CD1c-positive myeloid dendritic cell (primary cell): ENCODE data around the gene TBC1D28.
"Not testable (repeated sequence)": the region's sequence is repeated elsewhere in the genome, so short reads cannot be mapped to it uniquely, and the experiment has no call there.

Experiments used
- DNase-seq: peaks from one replicate; pipeline ENCODE4 v3.0.0-alpha.2; 2016; ENCODE audit errors: extremely low spot score

The TBC1D28 gene

DNA sequence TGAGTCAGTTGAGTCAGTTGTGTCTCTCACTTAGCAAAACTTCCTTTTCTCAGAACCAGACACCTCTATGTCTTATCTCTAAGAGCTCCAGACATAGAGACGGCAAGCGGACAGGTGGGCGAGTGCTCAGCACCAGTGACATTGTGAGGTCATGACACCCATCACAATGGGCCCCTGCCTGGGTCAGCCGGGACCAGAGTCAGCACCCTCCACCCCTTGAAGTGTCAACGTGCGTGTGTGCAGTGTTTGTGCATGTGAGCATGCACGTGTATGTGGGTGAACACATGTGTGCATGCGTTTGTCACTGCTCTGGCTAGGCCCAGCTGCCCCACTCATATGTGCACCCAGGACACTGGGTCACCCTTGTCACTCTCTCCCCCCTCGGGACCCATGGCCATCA, at the start of gene TBC1D28:
TBC1D28 (minus strand) TSS at position 101 of the 400 bp plus-strand sequence. CDS start 3,039 bp downstream, outside the sequence.
- not testable (repeated sequence) for DNase-seq

DNA sequence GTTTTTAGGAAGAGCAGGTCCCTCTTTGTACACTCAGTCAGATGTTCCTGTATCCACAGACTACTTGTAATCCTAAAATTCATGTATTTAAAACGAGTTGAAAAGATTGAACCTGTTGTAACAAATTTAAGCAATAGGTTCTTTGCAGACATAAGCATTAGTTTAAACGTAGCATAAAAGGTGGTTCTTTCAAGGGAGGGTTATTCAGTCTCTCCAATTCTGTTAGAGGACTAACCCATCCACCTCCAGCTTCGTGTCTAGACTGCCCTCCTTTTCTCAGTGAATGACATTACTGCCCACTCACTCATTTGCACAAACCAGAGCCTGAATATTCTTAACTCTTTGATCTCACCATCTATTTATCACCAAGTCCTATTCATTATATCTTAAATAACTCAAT, 38.5 kb upstream of the TBC1D28 start:
- not testable (repeated sequence) for DNase-seq

GRCh38 chr17:18681767-18682571, 37.8 kb upstream of the TBC1D28 start, which contains the start of gene FOXO3B:
TSS of gene FOXO3B (minus strand) at chr17:18682314. CDS start at chr17:18681651, 663 bp downstream.
- DNase-seq = peak; percentile 66

DNA sequence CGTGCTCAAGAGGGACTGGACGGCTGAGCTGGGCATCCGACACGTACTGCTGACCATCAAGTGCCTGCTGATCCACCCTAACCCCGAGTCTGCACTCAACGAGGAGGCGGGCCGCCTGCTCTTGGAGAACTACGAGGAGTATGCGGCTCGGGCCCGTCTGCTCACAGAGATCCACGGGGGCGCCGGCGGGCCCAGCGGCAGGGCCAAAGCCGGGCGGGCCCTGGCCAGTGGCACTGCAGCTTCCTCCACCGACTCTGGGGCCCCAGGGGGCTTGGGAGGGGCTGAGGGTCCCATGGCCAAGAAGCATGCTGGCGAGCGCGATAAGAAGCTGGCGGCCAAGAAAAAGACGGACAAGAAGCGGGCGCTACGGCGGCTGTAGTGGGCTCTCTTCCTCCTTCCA, 33.2 kb upstream of the TBC1D28 start:
- not testable (repeated sequence) for DNase-seq

- not testable (repeated sequence) for DNase-seq
These were observed 32.7 kb upstream of the TBC1D28 start for GRCh38 chr17:18676928-18677327.

DNA sequence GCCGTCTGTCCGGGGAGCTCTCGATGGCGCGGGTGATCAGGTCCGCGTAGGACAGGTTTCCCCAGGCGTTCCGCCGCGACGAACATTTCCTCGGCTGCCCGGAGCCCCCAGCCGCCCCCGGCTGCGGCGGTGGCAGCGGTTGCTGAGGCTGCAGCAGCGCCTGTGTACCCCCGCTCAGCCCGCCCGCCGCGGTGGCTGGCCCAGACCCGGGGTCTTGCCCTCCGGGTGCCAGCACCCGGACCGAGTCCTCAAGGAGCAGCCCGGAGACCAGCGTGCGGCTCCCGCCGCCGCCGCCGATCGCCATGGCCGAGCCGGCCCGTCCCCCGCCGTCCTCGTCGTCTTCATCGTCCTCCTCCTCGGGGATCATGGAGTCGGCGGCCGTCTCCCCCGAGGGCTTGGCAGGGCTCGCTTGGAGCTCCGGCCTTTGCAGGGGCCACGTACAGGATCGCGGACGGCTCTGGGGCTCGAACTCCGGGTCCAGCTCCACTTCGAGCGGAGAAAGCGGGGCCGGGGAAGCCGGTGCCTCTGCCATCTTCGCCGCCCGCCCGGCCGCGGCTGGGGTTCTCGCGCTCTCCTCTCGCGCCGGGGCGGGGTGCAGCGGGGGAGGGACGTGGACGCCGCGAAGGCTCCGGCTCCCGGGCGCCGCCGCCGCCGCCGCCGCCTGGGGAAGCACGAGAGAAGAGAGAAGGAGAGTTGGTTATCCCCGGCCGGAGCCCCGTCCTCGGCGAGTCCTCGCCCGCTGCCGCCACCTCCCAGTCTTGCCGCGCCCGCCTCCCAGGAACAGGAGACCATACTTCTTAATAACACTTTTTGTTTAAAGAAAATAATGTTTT, 28.4 kb upstream of the TBC1D28 start:
- not testable (repeated sequence) for DNase-seq

DNA sequence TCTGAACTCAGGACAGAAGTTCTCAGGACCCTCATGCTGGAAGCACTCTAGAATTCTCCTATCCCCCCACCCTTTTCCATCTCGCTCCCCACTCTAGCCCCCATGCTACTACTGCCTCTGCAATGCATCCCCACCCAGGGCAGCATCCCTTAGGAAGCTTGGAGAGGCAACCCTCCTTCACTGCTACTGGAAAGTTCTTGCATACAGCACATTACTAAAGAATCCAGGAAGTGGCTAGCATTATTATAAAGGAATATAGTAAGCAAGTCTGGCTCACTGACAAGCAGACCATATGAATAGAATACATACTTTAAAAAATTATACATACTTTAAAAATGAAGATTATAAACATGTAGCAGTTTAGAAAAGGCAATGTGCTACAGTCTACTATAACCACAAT, 24.4 kb upstream of the TBC1D28 start:
- DNase-seq = not testable (repeated sequence)

GRCh38 chr17:18667535-18667934, 23.3 kb upstream of the TBC1D28 start:
- DNase-seq = not testable (repeated sequence)

GRCh38 chr17:18666326-18666725, 22.1 kb upstream of the TBC1D28 start:
- DNase-seq = not testable (repeated sequence)

DNA sequence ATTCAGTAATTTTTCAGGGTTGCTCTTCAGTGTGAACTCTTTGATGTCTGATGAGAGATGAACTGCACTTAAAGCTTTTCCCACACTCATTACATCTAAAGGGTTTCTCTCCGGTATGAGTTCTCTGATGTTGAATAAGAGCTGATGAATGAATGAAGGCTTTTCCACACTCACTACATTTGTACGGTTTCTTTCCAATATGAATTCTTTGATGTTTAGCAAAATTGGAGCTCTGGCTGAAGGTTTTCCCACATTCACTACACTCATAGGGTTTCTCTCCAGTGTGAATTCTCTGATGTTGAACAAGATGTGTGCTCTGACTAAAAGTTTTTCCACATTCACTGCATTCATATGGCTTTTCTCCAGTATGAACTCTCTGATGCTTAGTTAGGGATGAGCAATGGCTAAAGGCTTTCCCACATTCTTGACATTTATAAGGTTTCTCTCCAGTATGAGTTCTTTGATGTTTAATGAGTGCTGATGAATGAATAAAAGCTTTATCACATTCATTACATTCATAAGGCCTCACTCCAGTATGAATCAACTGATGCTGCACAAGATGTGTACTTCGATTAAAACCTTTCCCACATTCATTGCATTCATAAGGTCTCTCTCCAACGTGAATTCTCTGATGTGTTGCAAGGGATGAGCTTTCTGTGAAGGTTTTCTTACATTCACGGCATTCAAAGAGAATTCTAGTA, 17.9 kb upstream of the TBC1D28 start:
- not testable (repeated sequence) for DNase-seq

DNA sequence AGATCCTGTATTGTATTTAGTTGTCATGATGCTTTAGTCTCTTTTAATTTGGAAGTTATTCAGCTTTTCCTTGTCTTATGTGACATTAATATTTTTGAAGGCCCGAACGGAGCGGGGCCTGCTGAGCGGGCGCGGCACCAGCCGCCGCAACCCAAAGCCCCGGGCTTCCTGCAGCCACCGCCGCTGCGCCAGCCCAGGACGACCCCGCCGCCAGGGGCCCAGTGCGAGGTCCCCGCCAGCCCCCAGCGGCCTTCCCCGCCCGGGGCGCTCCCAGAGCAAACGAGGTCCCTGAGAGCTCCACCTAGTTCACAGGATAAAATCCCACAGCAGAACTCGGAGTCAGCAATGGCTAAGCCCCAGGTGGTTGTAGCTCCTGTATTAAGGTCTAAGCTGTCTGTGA, 5.9 kb upstream of the TBC1D28 start:
- DNase-seq = not testable (repeated sequence)

DNA sequence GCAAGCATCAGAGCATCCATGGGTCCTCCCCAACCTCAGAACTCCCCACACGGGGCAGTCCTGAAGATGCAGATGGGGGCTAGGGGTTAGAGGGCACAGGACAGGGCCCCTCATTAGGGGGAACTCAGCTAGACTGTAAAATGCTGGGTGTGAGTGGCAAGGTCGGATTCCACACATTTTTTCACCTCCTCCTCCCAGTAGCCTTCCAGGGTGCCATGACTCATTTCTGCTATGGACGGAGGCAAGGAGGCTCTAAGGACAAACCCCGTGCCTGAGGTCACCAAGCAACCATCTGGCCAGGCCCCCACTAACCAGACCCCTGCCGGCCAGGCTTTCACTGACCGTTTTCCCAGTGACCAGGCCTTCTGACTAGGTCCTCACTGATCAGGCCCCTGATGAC, 1.1 kb downstream of the TBC1D28 start:
- not testable (repeated sequence) for DNase-seq

- not testable (repeated sequence) for DNase-seq
These were observed 5.8 kb downstream of the TBC1D28 start for GRCh38 chr17:18638357-18638756.

- DNase-seq = not testable (repeated sequence)
These were observed 8.0 kb downstream of the TBC1D28 start for GRCh38 chr17:18636237-18636636.

DNA sequence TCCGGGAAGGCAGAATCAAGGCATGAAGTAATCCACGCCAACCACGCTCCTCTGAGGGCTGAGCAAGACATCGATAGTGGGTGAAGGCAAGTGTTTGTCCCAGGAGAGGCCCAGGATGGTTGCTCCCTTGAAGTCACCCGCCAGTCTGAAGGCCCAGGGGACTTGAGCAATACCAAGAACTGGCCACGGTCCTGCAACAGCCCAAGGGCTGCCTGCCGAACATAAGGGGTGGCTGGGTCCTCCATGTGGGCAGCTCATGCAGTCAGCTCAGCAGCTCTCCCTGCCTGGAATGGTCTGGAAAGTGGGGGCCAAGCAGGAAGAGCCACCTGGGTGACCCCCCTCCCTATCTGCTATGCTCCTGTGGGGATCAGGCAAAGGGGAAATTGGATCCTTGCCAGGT, 8.4 kb downstream of the TBC1D28 start:
- DNase-seq = not testable (repeated sequence)

- not testable (repeated sequence) for DNase-seq
These were observed 9.5 kb downstream of the TBC1D28 start for GRCh38 chr17:18634550-18635263.

- DNase-seq = no peak
These were observed 17.9 kb downstream of the TBC1D28 start for GRCh38 chr17:18626152-18626870.

GRCh38 chr17:18625509-18626104, 18.6 kb downstream of the TBC1D28 start:
- peak; percentile 88 for DNase-seq

DNA sequence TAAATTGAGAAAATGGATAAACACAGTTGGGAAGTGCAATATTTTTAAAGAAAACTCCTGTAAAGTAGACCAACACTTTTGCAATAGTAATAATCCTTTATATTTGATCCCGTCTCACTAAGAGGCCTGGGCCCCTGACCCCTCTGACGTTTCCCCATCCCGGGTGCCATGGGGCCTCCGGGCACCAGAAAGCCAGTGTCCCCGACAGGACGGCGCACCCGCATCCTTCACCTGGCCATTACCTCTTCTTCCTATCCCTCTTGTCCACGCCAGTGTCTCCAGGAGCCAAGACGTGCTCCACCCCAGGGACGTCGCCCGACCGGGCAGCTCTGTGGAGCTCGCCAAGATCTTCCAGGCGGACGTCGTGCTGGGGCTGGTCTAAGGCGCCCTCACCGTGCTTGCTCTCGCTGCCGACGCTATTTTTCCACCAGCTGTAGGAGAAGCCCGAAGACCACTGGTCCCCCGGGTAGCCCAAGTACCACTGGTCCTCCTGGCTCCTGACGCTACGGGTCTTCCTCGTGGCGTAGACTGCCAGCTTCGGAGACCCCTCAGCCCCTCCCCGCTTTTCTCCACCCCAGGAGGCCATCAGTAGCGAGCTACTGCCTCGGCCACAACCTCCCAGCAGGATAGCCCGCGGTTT, 19.2 kb downstream of the TBC1D28 start:
- not testable (repeated sequence) for DNase-seq

GRCh38 chr17:18617613-18618012, 26.6 kb downstream of the TBC1D28 start:
- DNase-seq = not testable (repeated sequence)
